Stimulated activated CD4-positive, alpha-beta T cell treated with anti-CD3 and anti-CD28 coated beads, Interleukin-4, amount 100 ng/mL, for 4 hours (primary cell): ENCODE results near the gene PRR35.

Source experiments
- DNase-seq, 2 experiments: peaks; one replicate each; pipeline ENCODE4 v3.0.0-alpha.2; 2020

The PRR35 gene

GRCh38 chr16:549544-550263 is 10.5 kb upstream of the PRR35 start:
- no peak for DNase-seq

GRCh38 chr16:551210-551609 is 9.0 kb upstream of the PRR35 start:
- DNase-seq: no peak

GRCh38 chr16:552171-552570 is 8.0 kb upstream of the PRR35 start:
- no peak for DNase-seq

GRCh38 chr16:553601-554296 is 6.4 kb upstream of the PRR35 start:
- DNase-seq: no peak

- no peak for DNase-seq
Measured at GRCh38 chr16:554297-554621, 5.9 kb upstream of the PRR35 start.

GRCh38 chr16:554640-555365 is 5.4 kb upstream of the PRR35 start:
- no peak for DNase-seq

- no peak for DNase-seq
Measured at GRCh38 chr16:555528-556473, 4.4 kb upstream of the PRR35 start.

- no peak for DNase-seq
Measured at GRCh38 chr16:556474-557173, 3.6 kb upstream of the PRR35 start.

- DNase-seq: no peak
Measured at GRCh38 chr16:557463-558297, 2.5 kb upstream of the PRR35 start.

- DNase-seq: no peak
Measured at GRCh38 chr16:558298-559020, 1.7 kb upstream of the PRR35 start.

- no peak for DNase-seq
Measured at GRCh38 chr16:559021-559380, 1.2 kb upstream of the PRR35 start.

- DNase-seq: no peak
Measured at GRCh38 chr16:559411-560203, 587 bp upstream of the PRR35 start.

GRCh38 chr16:560701-561412 is 663 bp downstream of the PRR35 start:
- no peak for DNase-seq

GRCh38 chr16:561413-561794 is 1.2 kb downstream of the PRR35 start:
- no peak for DNase-seq

- DNase-seq: no peak
Measured at GRCh38 chr16:561957-562938, 2.1 kb downstream of the PRR35 start.

- DNase-seq: no peak
Measured at GRCh38 chr16:563072-563644, 3.0 kb downstream of the PRR35 start.

GRCh38 chr16:564690-565418 is 4.7 kb downstream of the PRR35 start:
- DNase-seq: no peak
